ENCODE measurements around the gene TMEM38B. TPM values are rescaled to one million over a fixed set of nuclear protein-coding genes. Genes with fewer than 3 reads are reported as not detected.

Gene TMEM38B, protein sequence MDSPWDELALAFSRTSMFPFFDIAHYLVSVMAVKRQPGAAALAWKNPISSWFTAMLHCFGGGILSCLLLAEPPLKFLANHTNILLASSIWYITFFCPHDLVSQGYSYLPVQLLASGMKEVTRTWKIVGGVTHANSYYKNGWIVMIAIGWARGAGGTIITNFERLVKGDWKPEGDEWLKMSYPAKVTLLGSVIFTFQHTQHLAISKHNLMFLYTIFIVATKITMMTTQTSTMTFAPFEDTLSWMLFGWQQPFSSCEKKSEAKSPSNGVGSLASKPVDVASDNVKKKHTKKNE
- total RNA-seq (1 to 10 TPM; 3.0 to 5.8 (median 5.1) TPM), polyA plus RNA-seq (1 to 10 TPM; 1.4 to 3.6 TPM)

DNA sequence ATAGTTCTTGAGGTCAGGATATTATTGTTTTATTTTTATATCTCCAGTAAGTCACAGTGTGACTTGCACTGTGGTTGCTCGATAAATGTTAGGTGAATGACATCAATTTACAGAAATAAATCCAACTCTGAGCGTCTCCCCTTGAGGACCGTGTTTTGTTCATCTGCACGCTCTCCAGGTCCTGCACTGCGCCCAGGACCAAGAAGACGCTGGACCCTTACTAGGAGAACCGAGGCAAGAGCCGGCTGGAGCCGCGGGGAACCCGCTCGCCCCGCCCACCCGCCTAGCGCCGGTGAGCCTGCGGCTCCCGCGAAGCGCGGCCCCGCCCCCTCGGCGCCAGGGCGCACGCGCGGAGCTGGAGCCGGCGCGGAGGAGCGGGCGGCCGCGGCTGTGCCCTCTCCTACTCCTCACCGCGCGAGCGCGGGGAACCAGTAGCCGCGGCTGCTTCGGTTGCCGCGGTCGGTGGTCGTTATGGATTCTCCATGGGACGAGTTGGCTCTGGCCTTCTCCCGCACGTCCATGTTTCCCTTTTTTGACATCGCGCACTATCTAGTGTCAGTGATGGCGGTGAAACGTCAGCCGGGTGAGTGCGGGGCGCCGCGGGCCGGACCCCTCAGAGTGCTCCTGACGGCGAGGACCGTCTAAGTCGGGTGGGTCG lies at the start of gene TMEM38B:
TSS of gene TMEM38B (plus strand) at position 352 of the 658 bp plus-strand sequence. CDS start at position 472, 120 bp downstream.
- H3K4me3 ChIP-seq, result peak within 1 kb of the TSS; percentile 61 to 75 (median 70)
- no peaks in the 10 kb centered on the region for H3K9me3 ChIP-seq
- H3K4me1 ChIP-seq, result peaks cover 0 to 12% (median 0%) of the 10 kb centered on the region in 3 donors
- 0% methylated on average over 65 of the region's 65 CpGs for WGBS, 2 donors
- H3K27me3 ChIP-seq, result peaks cover 0 to 10% (median 0%) of the 10 kb centered on the region in 4 donors
- no peaks in the 10 kb centered on the region for H3K36me3 ChIP-seq
- TF ChIP-seq, protein P1, sequence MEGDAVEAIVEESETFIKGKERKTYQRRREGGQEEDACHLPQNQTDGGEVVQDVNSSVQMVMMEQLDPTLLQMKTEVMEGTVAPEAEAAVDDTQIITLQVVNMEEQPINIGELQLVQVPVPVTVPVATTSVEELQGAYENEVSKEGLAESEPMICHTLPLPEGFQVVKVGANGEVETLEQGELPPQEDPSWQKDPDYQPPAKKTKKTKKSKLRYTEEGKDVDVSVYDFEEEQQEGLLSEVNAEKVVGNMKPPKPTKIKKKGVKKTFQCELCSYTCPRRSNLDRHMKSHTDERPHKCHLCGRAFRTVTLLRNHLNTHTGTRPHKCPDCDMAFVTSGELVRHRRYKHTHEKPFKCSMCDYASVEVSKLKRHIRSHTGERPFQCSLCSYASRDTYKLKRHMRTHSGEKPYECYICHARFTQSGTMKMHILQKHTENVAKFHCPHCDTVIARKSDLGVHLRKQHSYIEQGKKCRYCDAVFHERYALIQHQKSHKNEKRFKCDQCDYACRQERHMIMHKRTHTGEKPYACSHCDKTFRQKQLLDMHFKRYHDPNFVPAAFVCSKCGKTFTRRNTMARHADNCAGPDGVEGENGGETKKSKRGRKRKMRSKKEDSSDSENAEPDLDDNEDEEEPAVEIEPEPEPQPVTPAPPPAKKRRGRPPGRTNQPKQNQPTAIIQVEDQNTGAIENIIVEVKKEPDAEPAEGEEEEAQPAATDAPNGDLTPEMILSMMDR (IDR thresholded peaks at IDR 0.05), result no peak
- peak; percentile 73 to 93 (median 82) for DNase-seq
- peak; percentile 95 to 99 (median 99) for ATAC-seq
- FAIRE-seq, result no peak
- H3K27ac ChIP-seq, result peak within 1 kb of the TSS in 3 of 4 donors; percentile 16 to 32 (median 23)
- intact Hi-C loops (cut with DNase I), result no loop called here

DNA sequence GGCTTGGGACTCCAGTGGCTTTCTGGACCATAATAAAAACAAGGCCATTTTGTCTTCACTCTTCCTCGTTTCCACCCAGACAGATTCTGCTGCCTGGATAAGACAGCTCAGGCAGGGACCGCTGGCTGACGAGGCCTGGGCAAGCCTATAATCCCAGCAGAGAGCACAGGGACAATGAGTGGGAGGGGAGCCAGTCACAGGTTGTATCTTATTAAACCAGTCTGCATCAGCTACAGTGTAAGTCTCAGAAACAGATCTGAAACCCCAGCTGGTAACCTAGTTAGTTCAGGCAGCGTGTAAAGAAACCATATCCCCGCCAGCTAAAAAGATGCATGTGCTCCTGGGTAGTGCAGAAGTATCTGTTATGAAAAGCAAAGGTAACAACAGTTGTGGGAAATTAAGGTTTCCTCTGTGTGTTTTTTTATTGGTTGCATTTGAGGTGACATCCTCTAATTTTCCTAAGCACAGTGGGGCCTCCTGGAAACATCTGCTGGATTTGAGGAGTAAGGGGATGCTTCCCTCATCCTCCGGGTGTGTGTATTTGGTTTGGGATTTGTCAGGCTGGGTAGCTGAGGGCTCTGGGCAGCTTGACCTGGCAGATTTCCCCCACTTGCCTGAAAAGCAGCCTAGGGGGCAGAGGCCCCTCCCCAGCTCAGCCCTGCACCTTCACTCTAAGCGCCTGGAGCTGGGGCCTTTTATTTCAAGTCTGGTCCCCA lies 47.3 kb upstream of the TMEM38B start:
- Histone ChIP-seq H3K4me3 (no peak overlapping the region), H3K9me3 (no peaks in the 10 kb centered on the region), H3K4me1 (no peaks in the 10 kb centered on the region), H3K27ac (no peak overlapping the region), H3K27me3 (no peaks in the 10 kb centered on the region), H3K36me3 (no peaks in the 10 kb centered on the region)
- intact Hi-C loops (cut with DNase I), result no loop called here
- DNase-seq, result no peak
- no peak for FAIRE-seq
- TF ChIP-seq, protein P1 (IDR thresholded peaks at IDR 0.05), result no peak
- ATAC-seq, result no peak
- WGBS, 2 donors, result 88% methylated on average over 7 of the region's 7 CpGs

DNA sequence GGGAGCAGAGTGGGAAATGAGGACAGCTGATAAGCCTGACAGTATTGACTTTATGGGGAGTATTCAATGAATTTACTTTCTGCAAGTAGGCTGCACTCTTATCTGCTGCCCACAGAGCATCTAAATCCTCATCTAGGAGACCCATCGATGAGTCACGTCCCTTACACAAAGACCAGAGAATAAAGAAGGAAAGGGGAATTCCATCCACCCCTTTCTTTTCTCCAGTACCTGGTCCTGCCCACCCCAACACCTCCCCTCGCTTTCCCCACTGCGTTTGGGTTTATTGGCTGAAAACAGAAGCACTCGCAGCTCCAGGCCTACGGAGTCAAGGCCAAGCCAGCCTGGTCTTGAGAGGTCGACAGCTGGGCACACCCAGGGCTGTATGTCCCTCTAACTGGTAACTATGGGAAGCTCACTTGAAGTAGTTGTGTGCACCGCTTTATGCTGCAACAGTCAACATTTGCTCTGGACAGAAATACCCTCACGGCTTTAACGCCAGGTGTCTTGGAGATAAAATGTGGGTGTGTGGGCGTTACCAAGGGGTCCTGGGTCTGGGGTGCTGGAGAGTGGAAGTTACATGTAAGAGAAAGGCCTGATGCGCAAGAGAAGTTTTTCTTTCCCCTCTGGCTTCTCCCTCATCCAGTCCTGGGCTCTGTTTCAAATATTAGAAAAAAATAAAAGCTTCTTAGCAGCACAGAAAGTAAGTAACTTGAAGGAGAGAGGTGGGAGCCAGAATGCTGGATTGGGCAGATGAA lies 46.6 kb upstream of the TMEM38B start:
- DNase-seq, result no peak
- no peaks in the 10 kb centered on the region for H3K4me1 ChIP-seq
- TF ChIP-seq, protein P1 (IDR thresholded peaks at IDR 0.05), result no peak
- 64 to 65% methylated on average over 12 of the region's 12 CpGs for WGBS, 2 donors
- no peaks in the 10 kb centered on the region for H3K27me3 ChIP-seq
- FAIRE-seq, result no peak
- no peak overlapping the region for H3K4me3 ChIP-seq
- intact Hi-C loops (cut with DNase I), result no loop called here
- no peak for ATAC-seq
- no peak overlapping the region for H3K27ac ChIP-seq
- no peaks in the 10 kb centered on the region for H3K9me3 ChIP-seq
- no peaks in the 10 kb centered on the region for H3K36me3 ChIP-seq

DNA sequence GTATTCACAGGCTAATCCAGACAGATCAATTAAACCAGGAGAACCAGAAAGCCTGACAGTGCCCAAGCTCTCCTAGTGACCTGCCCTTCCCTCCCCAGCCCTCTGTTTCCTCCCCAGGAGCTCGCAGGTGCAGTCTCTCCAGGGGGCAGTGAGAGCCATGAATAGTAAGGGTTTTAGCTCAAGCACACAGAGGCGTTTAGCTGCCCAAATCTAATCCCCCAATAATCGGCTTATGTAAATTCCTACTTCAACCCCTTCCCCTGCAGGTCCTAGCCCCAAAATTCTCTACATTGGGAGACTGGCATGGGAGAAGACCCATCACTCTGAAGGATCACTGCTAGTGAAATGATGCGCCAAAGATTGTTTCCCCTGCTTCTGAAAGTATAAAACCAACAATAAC lies 42.5 kb upstream of the TMEM38B start:
- H3K9me3 ChIP-seq, result no peaks in the 10 kb centered on the region
- ATAC-seq, result no peak

More for the DNA sequence above, 42.5 kb upstream of the TMEM38B start:
- no peak overlapping the region for H3K4me3 ChIP-seq
- WGBS, 2 donors, result 54 to 64% methylated on average over 4 of the region's 4 CpGs
- peaks cover 0 to 6% (median 0%) of the 10 kb centered on the region in 4 donors for H3K27me3 ChIP-seq
- no peak overlapping the region for H3K27ac ChIP-seq
- H3K36me3 ChIP-seq, result no peaks in the 10 kb centered on the region
- no peaks in the 10 kb centered on the region for H3K4me1 ChIP-seq
- intact Hi-C loops (cut with DNase I), result no loop called here
- FAIRE-seq, result no peak
- no peak for DNase-seq
- TF ChIP-seq, protein P1 (IDR thresholded peaks at IDR 0.05), result no peak

Measured in pancreas (tissue), 10 donors.